SU-DHL-6 (cell line): ENCODE results near the gene WDTC1.

Source experiments
- H2AFZ ChIP-seq: fragments of 200-600 bp; sonication (generic); 2 replicates; pipeline ENCODE4 v1.6.1; 2014; ENCODE audit warnings: low read depth, mild to moderate bottlenecking, moderate library complexity, mixed read lengths, antibody characterized with exemption, low read length; ENCODE audit not compliant: severe bottlenecking
- H3F3A ChIP-seq: fragments of 200-600 bp; shearing (Covaris generic); 2 replicates; pipeline ENCODE4 v1.6.0; 2016; ENCODE audit warnings: antibody characterized with exemption, mild to moderate bottlenecking; ENCODE audit not compliant: insufficient read depth
- H3K27ac ChIP-seq: fragments of 200-600 bp; sonication (generic); 2 replicates; pipeline ENCODE4 v1.5.1; 2016; ENCODE audit warnings: low read depth, mild to moderate bottlenecking, low read length, moderate library complexity, mixed read lengths
- H3K27me3 ChIP-seq: fragments of 200-600 bp; sonication (generic), shearing (Covaris generic); 2 replicates; pipeline ENCODE4 v1.6.0; 2014; ENCODE audit warnings: mild to moderate bottlenecking, low read length
- H3K36me3 ChIP-seq: fragments of 200-600 bp; sonication (generic); 2 replicates; pipeline ENCODE4 v1.6.1; 2014; ENCODE audit warnings: mild to moderate bottlenecking, low read length, mixed read lengths
- H3K4me2 ChIP-seq: fragments of 300-600, 200-600 bp; shearing (Covaris generic), sonication (generic); 2 replicates; pipeline ENCODE4 v1.6.0; 2014; ENCODE audit warnings: low read length, low read depth, mild to moderate bottlenecking; ENCODE audit not compliant: poor library complexity, severe bottlenecking
- H3K4me3 ChIP-seq: fragments of 200-600 bp; sonication (generic); 2 replicates; pipeline ENCODE4 v1.5.1; 2014; ENCODE audit warnings: antibody characterized with exemption, low read length, mild to moderate bottlenecking, mixed read lengths; ENCODE audit not compliant: insufficient read depth, poor library complexity, severe bottlenecking
- H3K79me2 ChIP-seq: fragments of 200-600 bp; sonication (generic); 2 replicates; pipeline ENCODE4 v1.6.1; 2014; ENCODE audit warnings: mild to moderate bottlenecking, low read length, moderate library complexity; ENCODE audit not compliant: insufficient read depth
- H3K9ac ChIP-seq: fragments of 200-600 bp; sonication (generic); 2 replicates; pipeline ENCODE4 v1.7.0; 2014; ENCODE audit warnings: mild to moderate bottlenecking, low read length
- H3K9me2 ChIP-seq: fragments of 200-600 bp; sonication (generic); replicated peaks from 2 replicates; pipeline ENCODE4 v1.6.1; 2014; ENCODE audit warnings: low read length; ENCODE audit not compliant: insufficient read depth
- H3K9me3 ChIP-seq: fragments of 200-600 bp; sonication (generic); 2 replicates; pipeline ENCODE4 v1.6.1; 2014; ENCODE audit warnings: low read length, mixed read lengths; ENCODE audit not compliant: insufficient read depth
- H4K20me1 ChIP-seq: fragments of 200-600 bp; sonication (generic); 2 replicates; pipeline ENCODE4 v1.6.1; 2014; ENCODE audit warnings: low read depth, mild to moderate bottlenecking, antibody characterized with exemption, low read length, moderate library complexity, mixed read lengths
- CTCF ChIP-seq: fragments of 200-600 bp; sonication (generic); IDR thresholded peaks from one replicate; pipeline ENCODE4 v1.5.1; 2017; ENCODE audit warnings: antibody characterized with exemption, mild to moderate bottlenecking, low read length, moderate library complexity; ENCODE audit not compliant: insufficient read depth, poor library complexity, severe bottlenecking
- EZH2phosphoT487 ChIP-seq: fragments of 200-600 bp; sonication (generic), shearing (Covaris generic); conservative IDR thresholded peaks from 2 replicates; pipeline ENCODE4 v1.6.1; 2018; ENCODE audit warnings: mild to moderate bottlenecking, antibody characterized with exemption, low read length, moderate library complexity, mixed read lengths

WDTC1 gene

GRCh38 chr1:27338751-27339150 lies 104.3 kb downstream of the WDTC1 start:
- H4K20me1 ChIP-seq: no peaks in the 10 kb centered on the region
- H3K27ac ChIP-seq: no peak overlapping the region
- no peak overlapping the region for H2AFZ ChIP-seq

GRCh38 chr1:27339213-27339612 lies 104.8 kb downstream of the WDTC1 start:
- H3F3A ChIP-seq: peaks cover 21% of the 10 kb centered on the region
- H4K20me1 ChIP-seq: no peaks in the 10 kb centered on the region
- no peaks in the 10 kb centered on the region for H3K27me3 ChIP-seq
- H3K4me2 ChIP-seq: no peak overlapping the region
- no peak overlapping the region for H2AFZ ChIP-seq
- peaks cover 5% of the 10 kb centered on the region; the same call in 1 of the 2 replicates for H3K79me2 ChIP-seq
- H3K27ac ChIP-seq: peak overlapping the region; percentile 91; the same call in 1 of the 2 replicates
- H3K4me3 ChIP-seq: no peak overlapping the region
- TF ChIP-seq CTCF: no peak
- no peak for TF ChIP-seq EZH2phosphoT487
- H3K9me2 ChIP-seq: no peaks in the 10 kb centered on the region
- no peak overlapping the region for H3K9ac ChIP-seq
- H3K36me3 ChIP-seq: no peaks in the 10 kb centered on the region
- no peaks in the 10 kb centered on the region for H3K9me3 ChIP-seq

More at GRCh38 chr1:27338751-27339150, 104.3 kb downstream of the WDTC1 start:
- no peaks in the 10 kb centered on the region for H3K9me3 ChIP-seq
- H3K4me2 ChIP-seq: no peak overlapping the region
- peaks cover 5% of the 10 kb centered on the region; the same call in 1 of the 2 replicates for H3K79me2 ChIP-seq
- no peak overlapping the region for H3K4me3 ChIP-seq
- no peaks in the 10 kb centered on the region for H3K9me2 ChIP-seq
- H3K36me3 ChIP-seq: no peaks in the 10 kb centered on the region
- no peak overlapping the region for H3K9ac ChIP-seq
- no peaks in the 10 kb centered on the region for H3K27me3 ChIP-seq
- no peak for TF ChIP-seq EZH2phosphoT487
- no peak for TF ChIP-seq CTCF
- peaks cover 19% of the 10 kb centered on the region for H3F3A ChIP-seq

GRCh38 chr1:27341525-27342252 lies 107.3 kb downstream of the WDTC1 start, which contains the start of gene SYTL1:
SYTL1 (plus strand) TSS chr1:27342022; CDS start chr1:27345335, 3,313 bp downstream.
- Histone ChIP-seq H3K79me2 (peaks cover 5% of the 10 kb centered on the region; the same call in 1 of the 2 replicates), H3K27ac (peak within 1 kb of the TSS; percentile 91), H3K9ac (peak within 1 kb of the TSS; percentile 95), H3K36me3 (no peaks in the 10 kb centered on the region), H3K27me3 (no peaks in the 10 kb centered on the region), H4K20me1 (no peaks in the 10 kb centered on the region), H3K4me2 (peak within 1 kb of the TSS; percentile 95), H3F3A (peaks cover 21% of the 10 kb centered on the region), H2AFZ (peak within 1 kb of the TSS; percentile 65), H3K9me3 (no peaks in the 10 kb centered on the region), H3K4me3 (peak within 1 kb of the TSS; percentile 95), H3K9me2 (no peaks in the 10 kb centered on the region)
- TF ChIP-seq CTCF (no peak), EZH2phosphoT487 (no peak)
